Stimulated activated effector memory CD8-positive, alpha-beta T cell treated with anti-CD3 and anti-CD28 coated beads, Interleukin-12 subunit alpha, Interleukin-12 subunit beta, amount 100 ng/mL, for 72 hours (primary cell): ENCODE data around the gene FREM2.

Experiments used
- ATAC-seq: fragments of 150-1000 bp; cut with Tn5 transposase; 2 replicates; pipeline ENCODE4 v1.10.0; 2021
- DNase-seq, 2 donors: peaks; one replicate each; pipeline ENCODE4 v3.0.0; 2021 to 2022; ENCODE audit warnings: low spot score in 2 of 2
- H3K27ac Mint-ChIP-seq: one replicate; pipeline ENCODE4 v1.8.0; 2022; ENCODE audit warnings: mild to moderate bottlenecking, mixed read lengths
- H3K36me3 Mint-ChIP-seq: one replicate; pipeline ENCODE4 v1.8.0; 2022; ENCODE audit warnings: mild to moderate bottlenecking, mixed read lengths
- H3K4me1 Mint-ChIP-seq: one replicate; pipeline ENCODE4 v1.8.0; 2022; ENCODE audit warnings: mixed read lengths
- H3K4me3 Mint-ChIP-seq: one replicate; pipeline ENCODE4 v1.8.0; 2022; ENCODE audit warnings: mild to moderate bottlenecking, mixed read lengths
- H3K9me3 Mint-ChIP-seq: one replicate; pipeline ENCODE4 v1.8.0; 2022; ENCODE audit warnings: mixed read lengths

Gene FREM2

DNA sequence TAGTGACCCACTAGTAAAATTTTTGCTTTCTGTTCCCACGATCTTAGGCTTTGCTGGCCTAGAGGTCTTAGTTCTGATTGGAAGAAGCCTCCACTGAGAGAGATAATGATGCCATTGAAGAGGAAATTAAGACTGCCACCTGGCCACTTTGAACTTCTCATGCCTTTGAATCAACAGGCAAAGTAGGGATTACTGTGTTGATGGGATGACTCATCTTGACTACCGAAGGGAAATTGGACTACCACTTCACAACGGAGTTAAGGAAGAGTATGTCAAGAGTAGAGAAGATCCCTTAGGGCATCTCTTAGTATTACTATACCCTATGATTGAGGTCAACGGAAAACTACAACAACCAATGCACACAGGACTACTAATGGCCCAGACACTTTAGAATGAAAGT, 12.7 kb upstream of the FREM2 start:
- Mint-ChIP-seq H3K27ac (no peak overlapping the region), H3K36me3 (no peaks in the 10 kb centered on the region), H3K9me3 (no peaks in the 10 kb centered on the region), H3K4me3 (no peak overlapping the region), H3K4me1 (no peaks in the 10 kb centered on the region)
- ATAC-seq: no peak
- DNase-seq: no peak

DNA sequence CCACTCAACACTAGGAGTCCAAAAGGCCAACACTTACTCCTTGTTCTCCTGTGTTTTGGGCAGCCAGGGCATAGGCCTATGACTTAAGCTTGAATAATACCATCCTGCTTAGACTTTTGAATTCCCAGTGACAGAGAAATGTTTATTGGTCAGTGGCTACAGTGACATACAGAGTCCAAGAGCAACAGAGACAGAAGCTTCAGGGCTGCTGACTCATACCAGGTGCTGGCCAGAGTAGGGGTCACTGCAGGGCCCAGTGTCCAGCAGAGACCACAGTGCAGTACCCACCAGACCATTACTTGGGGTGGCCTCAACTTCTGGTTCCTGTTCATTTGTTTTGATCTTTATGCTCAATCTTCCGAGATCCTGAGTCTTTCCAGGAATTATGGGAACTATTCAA, 6.0 kb upstream of the FREM2 start:
- ATAC-seq (peak; percentile 40), DNase-seq (no peak)
- no peaks in the 10 kb centered on the region for H3K36me3 Mint-ChIP-seq
- H3K27ac Mint-ChIP-seq: no peak overlapping the region
- H3K4me3 Mint-ChIP-seq: no peak overlapping the region
- no peaks in the 10 kb centered on the region for H3K4me1 Mint-ChIP-seq
- no peaks in the 10 kb centered on the region for H3K9me3 Mint-ChIP-seq

DNA sequence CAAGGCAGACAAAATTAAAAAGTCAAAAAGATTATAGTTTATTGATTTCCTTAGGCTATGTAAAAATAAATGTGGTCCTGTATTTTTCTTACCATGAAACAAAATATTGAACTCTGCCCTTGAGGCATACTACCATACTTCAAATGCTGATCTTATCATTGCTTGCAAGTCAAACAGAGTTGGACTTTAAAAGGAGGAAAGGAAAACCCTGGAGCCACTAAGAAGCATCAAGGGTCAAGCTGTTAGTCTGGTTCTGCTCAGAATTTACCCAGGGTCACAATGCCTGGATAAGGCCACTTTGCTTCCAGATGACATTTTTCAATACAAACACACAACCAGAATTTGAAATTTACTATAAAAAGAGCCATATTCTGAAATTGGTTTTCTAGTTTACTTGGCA, 2.2 kb upstream of the FREM2 start:
- Mint-ChIP-seq H3K4me3 (no peak overlapping the region), H3K36me3 (no peaks in the 10 kb centered on the region), H3K4me1 (no peaks in the 10 kb centered on the region), H3K27ac (no peak overlapping the region), H3K9me3 (no peaks in the 10 kb centered on the region)
- ATAC-seq (no peak), DNase-seq (no peak)

DNA sequence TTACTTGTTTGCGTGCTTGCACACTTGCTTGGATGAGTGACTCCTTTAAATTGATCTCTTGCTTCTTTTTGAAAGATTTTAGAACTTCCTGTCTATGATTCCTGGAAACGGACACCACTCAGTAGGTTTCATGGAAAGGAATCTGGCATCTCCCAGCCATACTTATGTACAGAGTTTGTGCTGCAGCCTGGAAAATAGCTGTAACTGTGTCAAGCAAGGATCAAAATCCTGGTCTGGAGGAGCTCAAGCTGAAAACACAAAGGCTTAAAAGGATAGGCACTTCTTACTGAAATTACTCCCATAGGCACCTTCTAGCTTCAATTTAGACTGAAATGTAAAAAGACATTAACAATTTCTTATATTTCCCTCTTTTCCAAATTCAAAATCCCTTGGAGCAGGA, 1.4 kb upstream of the FREM2 start:
- Mint-ChIP-seq H3K27ac (no peak overlapping the region), H3K4me3 (no peak overlapping the region), H3K4me1 (no peaks in the 10 kb centered on the region), H3K9me3 (no peaks in the 10 kb centered on the region), H3K36me3 (no peaks in the 10 kb centered on the region)
- ATAC-seq (no peak), DNase-seq (no peak)

DNA sequence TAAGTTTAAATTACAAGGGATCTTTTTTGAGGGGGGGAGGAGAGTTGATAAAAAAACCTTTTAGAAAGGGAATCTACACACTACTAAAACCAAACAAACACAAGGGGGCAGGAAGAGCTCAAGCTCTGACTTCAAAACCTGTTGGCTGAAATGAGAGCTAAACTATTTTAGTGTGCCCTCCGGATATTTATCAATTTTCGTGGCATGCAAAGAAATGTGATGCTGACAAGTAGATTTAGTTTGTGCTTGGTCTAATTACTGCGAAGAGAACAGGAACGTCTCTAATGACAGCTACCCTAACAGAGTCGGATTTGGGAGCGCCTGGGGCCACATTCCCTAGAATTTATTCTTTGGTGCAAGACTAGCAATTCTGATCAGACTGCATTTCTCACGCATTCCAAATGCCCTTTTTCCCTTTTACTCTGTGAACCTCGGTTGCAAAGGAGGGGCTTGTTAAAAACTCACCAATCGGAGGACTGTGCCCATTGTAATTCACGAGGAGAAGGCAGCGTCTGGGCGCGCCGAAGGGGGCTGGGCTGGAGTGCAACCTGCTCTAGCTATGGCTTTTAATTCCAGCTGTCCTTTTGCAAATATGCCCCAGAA, 802 bp upstream of the FREM2 start:
- DNase-seq (no peak), ATAC-seq (no peak)
- Mint-ChIP-seq H3K9me3 (no peaks in the 10 kb centered on the region), H3K36me3 (no peaks in the 10 kb centered on the region), H3K4me1 (no peaks in the 10 kb centered on the region), H3K4me3 (no peak overlapping the region), H3K27ac (no peak overlapping the region)

DNA sequence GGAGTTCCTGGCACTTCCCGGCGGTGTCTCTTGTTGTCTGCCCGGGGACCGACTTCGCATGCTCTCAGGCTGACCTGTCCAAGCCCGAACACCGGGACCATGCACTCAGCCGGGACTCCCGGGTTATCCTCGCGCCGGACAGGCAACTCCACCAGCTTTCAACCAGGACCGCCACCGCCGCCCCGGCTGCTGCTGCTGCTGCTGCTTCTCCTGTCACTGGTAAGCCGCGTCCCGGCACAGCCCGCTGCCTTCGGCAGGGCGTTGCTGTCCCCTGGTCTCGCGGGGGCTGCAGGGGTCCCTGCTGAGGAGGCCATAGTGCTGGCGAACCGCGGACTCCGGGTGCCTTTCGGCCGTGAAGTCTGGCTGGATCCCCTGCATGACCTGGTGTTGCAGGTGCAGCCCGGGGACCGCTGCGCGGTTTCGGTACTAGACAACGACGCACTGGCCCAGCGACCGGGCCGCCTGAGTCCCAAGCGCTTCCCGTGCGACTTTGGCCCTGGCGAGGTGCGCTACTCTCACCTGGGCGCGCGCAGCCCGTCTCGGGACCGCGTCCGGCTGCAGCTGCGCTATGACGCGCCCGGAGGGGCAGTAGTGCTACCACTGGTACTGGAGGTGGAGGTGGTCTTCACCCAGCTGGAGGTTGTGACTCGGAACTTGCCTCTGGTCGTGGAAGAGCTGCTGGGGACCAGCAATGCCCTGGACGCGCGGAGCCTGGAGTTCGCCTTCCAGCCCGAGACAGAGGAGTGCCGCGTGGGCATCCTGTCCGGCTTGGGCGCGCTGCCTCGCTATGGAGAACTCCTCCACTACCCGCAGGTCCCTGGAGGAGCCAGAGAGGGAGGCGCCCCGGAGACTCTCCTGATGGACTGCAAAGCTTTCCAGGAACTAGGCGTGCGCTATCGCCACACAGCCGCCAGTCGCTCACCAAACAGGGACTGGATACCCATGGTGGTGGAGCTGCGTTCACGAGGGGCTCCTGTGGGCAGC, 661 bp downstream of the FREM2 start:
- peak; percentile 25 for ATAC-seq
- DNase-seq: no peak
- Mint-ChIP-seq H3K9me3 (no peaks in the 10 kb centered on the region), H3K36me3 (no peaks in the 10 kb centered on the region), H3K27ac (no peak overlapping the region), H3K4me3 (no peak overlapping the region), H3K4me1 (no peaks in the 10 kb centered on the region)

DNA sequence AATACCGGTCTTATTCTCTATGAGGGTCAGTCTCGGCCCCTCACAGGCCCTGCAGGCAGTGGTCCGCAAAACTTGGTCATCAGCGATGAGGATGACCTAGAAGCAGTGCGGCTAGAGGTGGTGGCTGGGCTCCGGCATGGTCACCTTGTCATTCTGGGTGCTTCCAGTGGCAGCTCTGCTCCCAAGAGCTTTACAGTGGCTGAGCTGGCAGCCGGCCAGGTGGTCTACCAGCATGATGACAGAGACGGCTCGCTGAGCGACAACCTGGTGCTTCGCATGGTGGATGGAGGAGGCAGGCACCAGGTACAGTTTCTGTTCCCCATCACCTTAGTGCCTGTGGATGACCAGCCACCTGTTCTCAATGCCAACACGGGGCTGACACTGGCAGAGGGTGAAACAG, 1.8 kb downstream of the FREM2 start:
- H3K36me3 Mint-ChIP-seq: no peaks in the 10 kb centered on the region
- H3K4me3 Mint-ChIP-seq: no peak overlapping the region
- H3K4me1 Mint-ChIP-seq: no peaks in the 10 kb centered on the region
- DNase-seq (no peak), ATAC-seq (no peak)
- no peak overlapping the region for H3K27ac Mint-ChIP-seq
- no peaks in the 10 kb centered on the region for H3K9me3 Mint-ChIP-seq

DNA sequence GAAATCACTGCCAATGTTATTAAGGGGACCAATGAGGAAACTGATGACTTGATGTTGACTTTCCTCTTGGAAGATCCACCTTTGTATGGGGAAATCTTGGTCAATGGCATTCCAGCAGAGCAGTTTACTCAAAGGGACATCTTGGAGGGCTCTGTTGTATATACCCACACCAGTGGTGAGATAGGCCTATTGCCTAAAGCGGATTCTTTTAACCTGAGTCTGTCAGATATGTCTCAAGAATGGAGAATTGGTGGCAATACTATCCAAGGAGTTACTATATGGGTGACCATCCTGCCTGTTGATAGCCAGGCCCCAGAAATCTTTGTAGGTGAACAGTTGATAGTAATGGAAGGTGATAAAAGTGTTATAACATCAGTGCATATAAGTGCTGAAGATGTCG, 3.4 kb downstream of the FREM2 start:
- ATAC-seq: no peak
- no peaks in the 10 kb centered on the region for H3K4me1 Mint-ChIP-seq
- no peak for DNase-seq
- H3K4me3 Mint-ChIP-seq: no peak overlapping the region
- no peaks in the 10 kb centered on the region for H3K9me3 Mint-ChIP-seq
- no peaks in the 10 kb centered on the region for H3K36me3 Mint-ChIP-seq
- H3K27ac Mint-ChIP-seq: no peak overlapping the region

DNA sequence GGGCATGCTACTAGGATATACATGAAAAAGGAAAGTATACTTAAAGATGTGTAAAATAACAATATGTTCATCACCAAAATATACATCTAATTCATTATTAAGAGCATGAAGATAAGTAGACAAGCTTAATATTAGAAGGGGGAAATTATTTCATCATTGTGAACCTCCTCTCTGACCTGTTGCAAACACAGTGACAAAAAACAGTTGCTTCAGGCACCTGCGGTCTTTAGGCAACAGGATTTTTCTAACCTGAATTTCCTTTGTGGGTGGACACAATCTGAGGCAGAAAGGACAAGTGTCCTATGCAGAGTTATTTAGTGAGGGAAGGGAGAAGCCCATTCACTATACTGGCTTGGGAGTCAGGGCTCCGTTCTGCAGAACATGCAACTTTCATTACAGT, 6.3 kb downstream of the FREM2 start:
- H3K9me3 Mint-ChIP-seq: no peaks in the 10 kb centered on the region
- H3K27ac Mint-ChIP-seq: no peak overlapping the region
- ATAC-seq: no peak
- H3K4me1 Mint-ChIP-seq: no peaks in the 10 kb centered on the region
- no peak overlapping the region for H3K4me3 Mint-ChIP-seq
- no peaks in the 10 kb centered on the region for H3K36me3 Mint-ChIP-seq
- no peak for DNase-seq

DNA sequence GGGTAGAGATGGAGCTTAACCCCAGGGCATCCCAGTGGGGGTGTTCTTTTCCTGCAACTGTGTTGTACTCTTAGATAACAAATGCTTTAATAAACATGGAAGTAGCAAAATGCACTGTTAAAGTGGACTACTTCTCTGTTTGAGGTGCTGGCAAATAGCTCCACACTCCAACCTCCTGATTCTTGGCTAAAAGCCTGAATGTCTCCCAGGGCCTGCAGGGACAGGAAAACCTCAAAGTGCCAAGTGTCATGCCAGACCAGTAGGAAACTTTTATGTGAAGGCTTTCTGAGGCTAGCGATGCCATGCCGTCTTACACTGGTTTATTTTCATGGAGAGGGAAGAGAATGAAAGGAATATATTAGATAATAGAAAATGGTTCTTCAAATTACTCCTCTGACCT, 6.8 kb downstream of the FREM2 start:
- no peaks in the 10 kb centered on the region for H3K36me3 Mint-ChIP-seq
- no peaks in the 10 kb centered on the region for H3K9me3 Mint-ChIP-seq
- H3K4me1 Mint-ChIP-seq: no peaks in the 10 kb centered on the region
- ATAC-seq (no peak), DNase-seq (no peak)
- H3K4me3 Mint-ChIP-seq: no peak overlapping the region
- no peak overlapping the region for H3K27ac Mint-ChIP-seq

DNA sequence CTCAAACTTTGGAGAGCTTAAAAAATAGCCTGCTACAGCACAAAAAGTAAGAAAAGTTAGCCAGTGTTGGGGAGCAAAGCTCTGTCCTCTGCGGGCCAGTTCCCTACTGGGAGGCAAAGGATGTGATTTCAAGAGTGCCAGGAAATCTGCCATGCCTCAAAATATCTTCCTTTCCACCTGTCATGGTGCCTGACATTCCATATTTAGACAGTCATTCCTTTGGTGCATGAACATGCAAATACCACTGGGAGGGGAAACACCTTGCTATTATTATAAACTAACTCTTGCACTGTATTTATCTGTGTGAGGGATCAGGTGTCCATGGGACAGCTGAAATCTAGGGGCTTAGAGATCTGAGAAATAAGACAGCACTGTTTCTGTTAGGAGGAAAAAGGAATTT, 10.3 kb downstream of the FREM2 start:
- Mint-ChIP-seq H3K9me3 (no peaks in the 10 kb centered on the region), H3K4me1 (no peaks in the 10 kb centered on the region), H3K4me3 (no peak overlapping the region), H3K36me3 (no peaks in the 10 kb centered on the region), H3K27ac (no peak overlapping the region)
- no peak for DNase-seq
- no peak for ATAC-seq

DNA sequence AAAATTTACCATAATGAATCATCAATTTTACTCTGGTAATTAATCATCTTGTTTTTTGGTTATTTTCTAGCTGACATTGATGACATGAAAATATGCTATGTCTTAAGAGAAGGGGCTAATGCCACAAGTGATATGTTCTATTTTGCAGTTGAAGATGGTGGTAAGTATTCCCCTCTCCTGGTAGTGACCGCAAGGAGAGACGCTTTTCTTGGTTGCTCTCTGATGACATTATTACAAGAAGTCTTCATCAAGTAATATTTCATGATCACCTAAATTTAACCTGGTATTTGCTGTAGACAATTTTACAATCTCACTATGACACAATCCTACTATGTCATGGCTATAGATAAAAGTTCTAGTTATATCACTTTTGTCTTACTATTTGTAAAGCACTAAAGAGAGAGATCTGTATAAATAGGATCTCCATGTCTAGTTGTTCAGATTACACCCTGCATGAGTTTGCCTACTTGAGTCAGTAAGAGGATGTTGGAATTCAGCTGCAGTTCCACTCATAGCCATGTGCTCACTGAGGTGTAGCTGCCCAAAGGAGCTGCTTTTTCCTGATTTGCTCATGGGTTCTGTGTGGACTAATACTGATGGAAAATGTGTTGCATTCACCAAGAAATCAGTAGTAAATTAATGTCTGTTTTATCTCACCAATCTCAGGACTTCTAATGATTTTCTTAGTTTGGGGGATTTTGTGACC, 10.9 kb downstream of the FREM2 start:
- Mint-ChIP-seq H3K36me3 (no peaks in the 10 kb centered on the region), H3K27ac (no peak overlapping the region), H3K4me1 (no peaks in the 10 kb centered on the region), H3K4me3 (no peak overlapping the region), H3K9me3 (no peaks in the 10 kb centered on the region)
- no peak for ATAC-seq
- no peak for DNase-seq

DNA sequence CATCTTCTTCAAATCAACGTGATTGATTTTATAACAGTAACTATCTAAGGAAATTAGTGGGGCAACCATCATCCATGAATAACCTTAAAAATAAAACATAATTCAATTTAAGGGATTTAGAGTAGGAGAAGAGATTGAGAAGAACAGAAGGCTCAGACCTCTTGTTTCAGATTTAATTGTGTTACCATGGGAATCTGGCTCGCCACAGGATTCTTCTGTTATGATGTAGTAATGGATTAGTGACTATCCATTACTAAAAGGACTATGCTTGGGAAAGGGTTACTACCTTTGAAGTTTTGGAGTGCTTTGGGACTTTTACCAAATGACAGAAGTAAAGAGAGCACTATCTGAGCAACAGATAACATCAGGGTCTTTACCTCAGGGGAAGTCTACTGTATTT, 13.2 kb downstream of the FREM2 start:
- DNase-seq: no peak
- Mint-ChIP-seq H3K4me3 (no peak overlapping the region), H3K27ac (no peak overlapping the region), H3K4me1 (no peaks in the 10 kb centered on the region), H3K36me3 (no peaks in the 10 kb centered on the region), H3K9me3 (no peaks in the 10 kb centered on the region)
- no peak for ATAC-seq

DNA sequence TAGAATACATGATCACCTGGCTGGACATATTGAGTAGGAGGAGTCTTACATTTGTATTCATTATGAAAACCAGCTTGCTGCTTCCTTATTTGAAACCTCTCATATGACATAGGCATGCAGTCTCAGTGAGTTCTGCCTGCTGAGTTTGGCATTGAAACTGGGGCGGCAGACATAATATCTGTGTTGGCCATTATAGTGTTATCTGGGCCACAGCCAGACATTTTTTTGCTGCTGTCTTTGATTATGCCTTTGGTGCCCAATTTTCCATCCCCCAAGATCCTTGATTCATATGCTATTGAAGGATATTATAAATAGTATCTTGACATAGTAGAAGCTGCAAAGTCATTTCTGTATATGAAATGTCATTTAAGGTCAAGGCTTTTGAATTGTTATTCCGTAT, 15.8 kb downstream of the FREM2 start:
- H3K36me3 Mint-ChIP-seq: no peaks in the 10 kb centered on the region
- DNase-seq (no peak), ATAC-seq (no peak)
- no peak overlapping the region for H3K27ac Mint-ChIP-seq
- H3K4me3 Mint-ChIP-seq: no peak overlapping the region
- no peaks in the 10 kb centered on the region for H3K4me1 Mint-ChIP-seq
- no peaks in the 10 kb centered on the region for H3K9me3 Mint-ChIP-seq

DNA sequence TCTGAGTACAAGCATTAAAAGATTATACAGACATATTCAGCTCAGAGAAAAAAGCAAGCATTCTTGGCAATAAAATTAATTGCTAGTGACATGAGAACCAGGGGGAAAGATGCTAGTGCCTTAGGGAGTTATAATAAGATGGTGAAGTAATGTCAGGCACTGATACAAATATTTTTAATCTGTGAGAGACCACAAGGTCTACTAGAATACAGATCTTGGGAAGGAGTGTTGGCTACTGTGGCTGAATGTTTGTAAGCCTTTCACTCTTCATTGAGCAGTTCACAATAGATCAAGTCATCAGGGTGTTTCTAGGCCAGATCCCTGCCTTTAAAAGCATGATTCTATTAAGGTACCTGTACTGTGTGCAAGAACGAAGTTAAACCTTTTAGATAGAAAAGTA, 16.4 kb downstream of the FREM2 start:
- no peak for ATAC-seq
- no peaks in the 10 kb centered on the region for H3K36me3 Mint-ChIP-seq

DNA sequence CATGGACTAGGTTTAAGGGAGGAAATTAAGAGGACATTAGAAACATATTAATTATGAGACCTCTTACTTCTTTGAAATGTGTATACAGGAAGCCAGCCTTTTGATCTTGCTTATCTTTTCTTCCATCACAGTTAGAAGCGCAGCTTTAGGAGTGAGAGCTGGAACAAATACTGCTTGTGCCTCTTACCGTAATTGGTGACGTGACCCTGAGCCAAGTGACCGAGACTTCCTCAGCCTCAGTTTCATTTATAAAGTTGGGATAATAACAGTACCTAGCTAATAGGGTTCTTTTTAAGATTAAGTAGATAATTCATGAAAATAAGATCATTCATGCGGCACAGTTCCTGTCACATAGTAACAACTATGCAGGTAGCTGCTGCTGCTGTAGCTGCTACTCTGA, 18.5 kb downstream of the FREM2 start:
- Mint-ChIP-seq H3K36me3 (no peaks in the 10 kb centered on the region), H3K4me1 (no peaks in the 10 kb centered on the region), H3K27ac (no peak overlapping the region), H3K4me3 (no peak overlapping the region), H3K9me3 (no peaks in the 10 kb centered on the region)
- DNase-seq (no peak), ATAC-seq (no peak)

More for the DNA sequence above, 16.4 kb downstream of the FREM2 start:
- no peak overlapping the region for H3K27ac Mint-ChIP-seq
- no peak overlapping the region for H3K4me3 Mint-ChIP-seq
- no peaks in the 10 kb centered on the region for H3K4me1 Mint-ChIP-seq
- no peaks in the 10 kb centered on the region for H3K9me3 Mint-ChIP-seq
- DNase-seq: no peak
